Prostate gland (tissue), 2 donors: Measurements from ENCODE around the gene COL4A6. TPM values are rescaled to one million over a fixed set of nuclear protein-coding genes. Genes with fewer than 3 reads are reported as not detected.

Source experiments
- DNase-seq: peaks from one replicate; pipeline ENCODE4 v3.0.0-alpha.2; 2019; ENCODE audit warnings: low spot score
- H3K27ac ChIP-seq, 2 donors: fragments of 200-600 bp; sonication (generic); 2 replicates each; pipeline ENCODE4 v1.5.1; 2017 to 2019
- H3K27me3 ChIP-seq: fragments of 200-600 bp; sonication (generic); replicated peaks from 2 replicates; pipeline ENCODE4 v1.5.1; 2019; ENCODE audit not compliant: insufficient read depth
- H3K36me3 ChIP-seq, 2 donors: fragments of 200-600 bp; sonication (generic); 1 replicate in 1 of 2; 2 replicates in 1 of 2; pipeline versions ENCODE4 v1.5.1 to v1.8.1; 2017 to 2019
- H3K4me1 ChIP-seq: fragments of 200-600 bp; sonication (generic); replicated peaks from 2 replicates; pipeline ENCODE4 v1.5.1; 2019
- H3K4me3 ChIP-seq, 2 donors: fragments of 200-600 bp; sonication (generic); 2 replicates each; pipeline ENCODE4 v1.5.1; 2017 to 2019
- H3K9me3 ChIP-seq: fragments of 200-600 bp; sonication (generic); 2 replicates; pipeline ENCODE4 v1.5.1; 2017
- POLR2A ChIP-seq: fragments of 450-650 bp; IDR thresholded peaks from one replicate; pipeline ENCODE4 v1.6.1; 2016; ENCODE audit warnings: antibody characterized with exemption, mild to moderate bottlenecking
- POLR2AphosphoS5 ChIP-seq: sonication (generic); formaldehyde crosslinking; IDR thresholded peaks from one replicate; pipeline ENCODE4 v1.6.1; 2017; ENCODE audit warnings: antibody characterized with exemption
- WGBS: methylation state at CpG from one replicate; pipeline ENCODE4 v1.1.5; 2018; 5-methylcytosine and 5-hydroxymethylcytosine counted together
- intact Hi-C: fragments of 100-400 bp; cut with DNase I; formaldehyde crosslinking; loops from one replicate; pipeline ENCODE4 v1.14.2; 2022
- total RNA-seq, 2 donors: library from RNA; depleted of rRNA; stranded (reverse); fragments of >200 nt; gene quantifications; one replicate each; pipeline ENCODE4 v1.1.0, GENCODE V29; 2016
- TF ChIP-seq, protein P1 (sequence below), 4 experiments: fragments of 200-600 bp in 2 of 4; fragments of 450-650 bp in 2 of 4; sonication (generic) in 2 of 4; IDR thresholded peaks; 1 replicate in 3 of 4; 2 replicates in 1 of 4; pipeline ENCODE4 v1.5.1; 2016 to 2019; ENCODE audit warnings: antibody characterized with exemption in 4 of 4, mild to moderate bottlenecking in 2 of 4, moderate library complexity in 2 of 4

The COL4A6 gene
- total RNA-seq, 2 donors from 2014 or later: 13.5 to 16.7 TPM

GRCh38 chrX:108303682-108304081 lies 134.5 kb downstream of the COL4A6 start:
- Histone ChIP-seq H3K4me1 (no peaks in the 10 kb centered on the region), H3K27ac (no peak overlapping the region), H3K36me3 (no peaks in the 10 kb centered on the region), H3K9me3 (no peaks in the 10 kb centered on the region), H3K4me3 (no peak overlapping the region), H3K27me3 (no peaks in the 10 kb centered on the region)
- intact Hi-C loops: loop anchor here (10.0 kb wide), 2 partner anchors 79 to 141 kb away; no protein-coding TSS in a partner anchor
- WGBS: 30% methylated on average over 2 of the region's 2 CpGs
- no peak for TF ChIP-seq POLR2AphosphoS5
- TF ChIP-seq POLR2A: no peak
- TF ChIP-seq, protein P1, sequence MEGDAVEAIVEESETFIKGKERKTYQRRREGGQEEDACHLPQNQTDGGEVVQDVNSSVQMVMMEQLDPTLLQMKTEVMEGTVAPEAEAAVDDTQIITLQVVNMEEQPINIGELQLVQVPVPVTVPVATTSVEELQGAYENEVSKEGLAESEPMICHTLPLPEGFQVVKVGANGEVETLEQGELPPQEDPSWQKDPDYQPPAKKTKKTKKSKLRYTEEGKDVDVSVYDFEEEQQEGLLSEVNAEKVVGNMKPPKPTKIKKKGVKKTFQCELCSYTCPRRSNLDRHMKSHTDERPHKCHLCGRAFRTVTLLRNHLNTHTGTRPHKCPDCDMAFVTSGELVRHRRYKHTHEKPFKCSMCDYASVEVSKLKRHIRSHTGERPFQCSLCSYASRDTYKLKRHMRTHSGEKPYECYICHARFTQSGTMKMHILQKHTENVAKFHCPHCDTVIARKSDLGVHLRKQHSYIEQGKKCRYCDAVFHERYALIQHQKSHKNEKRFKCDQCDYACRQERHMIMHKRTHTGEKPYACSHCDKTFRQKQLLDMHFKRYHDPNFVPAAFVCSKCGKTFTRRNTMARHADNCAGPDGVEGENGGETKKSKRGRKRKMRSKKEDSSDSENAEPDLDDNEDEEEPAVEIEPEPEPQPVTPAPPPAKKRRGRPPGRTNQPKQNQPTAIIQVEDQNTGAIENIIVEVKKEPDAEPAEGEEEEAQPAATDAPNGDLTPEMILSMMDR (IDR thresholded peaks at IDR 0.05): no peak
- no peak for DNase-seq

DNA sequence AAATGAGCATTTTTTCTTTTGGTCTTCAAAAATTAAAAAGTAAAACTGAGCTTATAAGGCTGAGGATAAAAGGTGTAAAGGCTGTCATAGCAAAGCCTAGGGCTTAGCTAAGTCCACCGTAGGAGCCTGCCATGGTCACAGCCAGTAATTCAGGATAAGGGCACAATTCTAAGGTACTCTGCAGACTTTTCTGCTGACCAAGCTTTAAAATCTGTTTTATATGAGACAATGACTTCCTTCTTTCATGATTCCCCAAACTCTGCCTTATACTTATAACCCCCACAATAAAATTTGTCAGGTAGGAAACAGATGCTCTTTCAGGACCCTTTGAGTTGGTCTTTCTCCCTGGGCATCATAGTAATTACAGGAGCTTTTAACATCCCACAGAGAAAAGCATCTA lies 138.5 kb downstream of the COL4A6 start:
- H3K27me3 ChIP-seq: no peaks in the 10 kb centered on the region
- TF ChIP-seq POLR2A: no peak
- TF ChIP-seq, protein P1 (IDR thresholded peaks at IDR 0.05): no peak
- intact Hi-C loops: loop anchor here (10.0 kb wide), 2 partner anchors 75 to 145 kb away; no protein-coding TSS in a partner anchor
- H3K4me3 ChIP-seq: no peak overlapping the region
- H3K27ac ChIP-seq: no peak overlapping the region
- DNase-seq: no peak
- H3K9me3 ChIP-seq: no peaks in the 10 kb centered on the region
- H3K4me1 ChIP-seq: no peaks in the 10 kb centered on the region
- WGBS: 25% methylated on average over 1 of the region's 1 CpG
- no peaks in the 10 kb centered on the region for H3K36me3 ChIP-seq

DNA sequence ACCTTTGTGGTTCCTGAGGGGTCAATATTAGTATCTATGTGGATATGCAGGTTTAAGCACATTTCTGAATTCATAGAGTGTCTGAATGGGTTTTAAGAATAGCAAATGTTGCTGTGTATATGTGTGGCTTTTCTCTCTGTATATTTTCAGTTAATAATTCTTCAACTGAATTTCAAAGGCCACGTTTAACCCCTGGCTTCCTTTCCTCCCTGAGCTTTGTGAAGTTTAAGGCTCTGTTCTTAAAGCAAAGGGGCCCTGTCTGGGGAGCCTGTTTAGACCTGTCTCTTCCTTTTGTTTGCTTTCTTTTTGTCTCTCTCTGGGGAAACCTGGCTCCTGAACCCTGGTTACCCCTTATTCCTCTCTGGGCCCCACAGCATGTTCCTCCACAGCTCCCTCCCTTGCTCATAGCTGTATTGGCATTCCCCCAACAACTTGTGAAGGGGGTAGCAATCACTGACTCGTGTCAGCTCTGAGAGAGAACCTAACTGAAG lies 139.1 kb downstream of the COL4A6 start:
- no peaks in the 10 kb centered on the region for H3K36me3 ChIP-seq
- H3K27me3 ChIP-seq: no peaks in the 10 kb centered on the region
- H3K9me3 ChIP-seq: no peaks in the 10 kb centered on the region
- DNase-seq: peak; percentile 23
- WGBS: 6% methylated on average over 2 of the region's 2 CpGs
- no peaks in the 10 kb centered on the region for H3K4me1 ChIP-seq
- TF ChIP-seq, protein P1 (IDR thresholded peaks at IDR 0.05): no peak
- TF ChIP-seq POLR2A: no peak
- no peak for TF ChIP-seq POLR2AphosphoS5
- H3K27ac ChIP-seq: no peak overlapping the region
- no peak overlapping the region for H3K4me3 ChIP-seq
- intact Hi-C loops: no loop called here

DNA sequence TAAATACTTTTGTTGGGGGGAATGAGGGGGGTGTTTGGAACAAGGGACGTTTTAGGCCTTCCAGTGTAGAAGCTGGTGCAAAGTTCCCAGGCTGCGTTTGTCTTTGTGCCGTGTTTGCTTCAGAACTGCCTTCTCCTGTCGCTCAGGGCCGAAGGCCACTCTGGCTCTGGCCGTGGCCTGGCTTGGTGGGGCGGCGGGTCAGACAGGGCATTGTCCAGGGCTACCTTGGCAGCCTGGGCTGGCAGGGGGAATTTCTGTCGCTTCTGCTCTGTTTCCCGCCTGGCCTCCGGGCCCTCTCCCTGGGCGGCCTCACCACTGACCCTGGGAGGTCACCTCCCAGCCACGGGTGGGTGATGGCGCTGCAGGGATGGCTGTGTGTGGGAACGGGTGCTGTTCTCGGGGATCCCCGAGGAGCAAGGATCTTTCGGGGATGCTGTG lies 140.0 kb downstream of the COL4A6 start:
- TF ChIP-seq, protein P1 (IDR thresholded peaks at IDR 0.05): no peak
- TF ChIP-seq POLR2A (no peak), POLR2AphosphoS5 (no peak)
- Histone ChIP-seq H3K4me3 (no peak overlapping the region), H3K36me3 (no peaks in the 10 kb centered on the region), H3K27ac (no peak overlapping the region), H3K4me1 (no peaks in the 10 kb centered on the region), H3K27me3 (no peaks in the 10 kb centered on the region), H3K9me3 (no peaks in the 10 kb centered on the region)
- 70% methylated on average over 14 of the region's 18 CpGs for WGBS
- intact Hi-C loops: no loop called here
- no peak for DNase-seq

DNA sequence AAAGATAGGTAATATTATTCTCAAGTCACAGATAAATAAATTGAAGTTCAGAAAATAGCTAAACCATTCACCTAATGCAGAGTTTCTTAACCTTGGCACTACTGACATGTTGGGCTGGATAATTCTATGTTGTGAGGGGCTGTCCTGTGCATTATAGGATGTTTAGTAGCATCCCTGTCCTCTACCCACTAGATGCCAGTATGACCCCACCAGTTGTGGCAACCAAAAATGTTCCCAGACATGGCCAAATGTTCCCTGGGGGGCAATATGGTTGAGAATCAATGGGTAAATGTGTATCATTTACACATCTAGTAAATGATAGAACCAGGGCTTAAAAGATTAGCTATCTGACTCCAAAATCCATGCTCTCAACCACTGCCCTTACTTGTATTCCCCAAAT lies 140.9 kb downstream of the COL4A6 start:
- H3K36me3 ChIP-seq: no peaks in the 10 kb centered on the region
- H3K4me3 ChIP-seq: no peak overlapping the region
- DNase-seq: no peak
- no peak overlapping the region for H3K27ac ChIP-seq
- H3K27me3 ChIP-seq: no peaks in the 10 kb centered on the region
- H3K9me3 ChIP-seq: no peaks in the 10 kb centered on the region
- TF ChIP-seq POLR2AphosphoS5: no peak
- TF ChIP-seq, protein P1 (IDR thresholded peaks at IDR 0.05): no peak
- TF ChIP-seq POLR2A: no peak
- intact Hi-C loops: no loop called here
- no peaks in the 10 kb centered on the region for H3K4me1 ChIP-seq
